DMS53 treated with DMSO at 0.1 percent for 48 hours (cell line): ENCODE data around the gene TFEB.

ENCODE experiments used
- DNase-seq: peaks from one replicate; lab custom pipeline; 2025; ENCODE audit not compliant: unreplicated experiment; lab: John Stamatoyannopoulos, UW

The TFEB gene

GRCh38 chr6:41707565-41708200, 27.7 kb downstream of the TFEB start:
- no peak for DNase-seq

- no peak for DNase-seq
Observed at GRCh38 chr6:41706876-41707564, 28.4 kb downstream of the TFEB start.

- DNase-seq = no peak
Observed at GRCh38 chr6:41705996-41706835, 29.2 kb downstream of the TFEB start.

GRCh38 chr6:41705311-41705995, 30.0 kb downstream of the TFEB start:
- DNase-seq = no peak

- DNase-seq = no peak
Observed at GRCh38 chr6:41704656-41705310, 30.6 kb downstream of the TFEB start.

- no peak for DNase-seq
Observed at GRCh38 chr6:41704028-41704427, 31.4 kb downstream of the TFEB start.

GRCh38 chr6:41702771-41703494, 32.5 kb downstream of the TFEB start:
- no peak for DNase-seq

GRCh38 chr6:41702089-41702745, 33.2 kb downstream of the TFEB start:
- DNase-seq = no peak

- no peak for DNase-seq
Observed at GRCh38 chr6:41700463-41701347, 34.7 kb downstream of the TFEB start.

GRCh38 chr6:41699063-41699462, 36.3 kb downstream of the TFEB start:
- no peak for DNase-seq

GRCh38 chr6:41697861-41698781, 37.3 kb downstream of the TFEB start:
- DNase-seq = no peak

GRCh38 chr6:41696788-41697187, 38.6 kb downstream of the TFEB start:
- DNase-seq = no peak

- no peak for DNase-seq
Observed at GRCh38 chr6:41695825-41696224, 39.6 kb downstream of the TFEB start.

GRCh38 chr6:41694815-41695526, 40.4 kb downstream of the TFEB start:
- DNase-seq = no peak

GRCh38 chr6:41693281-41694240, 41.8 kb downstream of the TFEB start:
- DNase-seq = no peak

GRCh38 chr6:41692730-41693129, 42.7 kb downstream of the TFEB start:
- no peak for DNase-seq
